Measurements from ENCODE around the gene VKORC1.

The VKORC1 gene

DNA sequence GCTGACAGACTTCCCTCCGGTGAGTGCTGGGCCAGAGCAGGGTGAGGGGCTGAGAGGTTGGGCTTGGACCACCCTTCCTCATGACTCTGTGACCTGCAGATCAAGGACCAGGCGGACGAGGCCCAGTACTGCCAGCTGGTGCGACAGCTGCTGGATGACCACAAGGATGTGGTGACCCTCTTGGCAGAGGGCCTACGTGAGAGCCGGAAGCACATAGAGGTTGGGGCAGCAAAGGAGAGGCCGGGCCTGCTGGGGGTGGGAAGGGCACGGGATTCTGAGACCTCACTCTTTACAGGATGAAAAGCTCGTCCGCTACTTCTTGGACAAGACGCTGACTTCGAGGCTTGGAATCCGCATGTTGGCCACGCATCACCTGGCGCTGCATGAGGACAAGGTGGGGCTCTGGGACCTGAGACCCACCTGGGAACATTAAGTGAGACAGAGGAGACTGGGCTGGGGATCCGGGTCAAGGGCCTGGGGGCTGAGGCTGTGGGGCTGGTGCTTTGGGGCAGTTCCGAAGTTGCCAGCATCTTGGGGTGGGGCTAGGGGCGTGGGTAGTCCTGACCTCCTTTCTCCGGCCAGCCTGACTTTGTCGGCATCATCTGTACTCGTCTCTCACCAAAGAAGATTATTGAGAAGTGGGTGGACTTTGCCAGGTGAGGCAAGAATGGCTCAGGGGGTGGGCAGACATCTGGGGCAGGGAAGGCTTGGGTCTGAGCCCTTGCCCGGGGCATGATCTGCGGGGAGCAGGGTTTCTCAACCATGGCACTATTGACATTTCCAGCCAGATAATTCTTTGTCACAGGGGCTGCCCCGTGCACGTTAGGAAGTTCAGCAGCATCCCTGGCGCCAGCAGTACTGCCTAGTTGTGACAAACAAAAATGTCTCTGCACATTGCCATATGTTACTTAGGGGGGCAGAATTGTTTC, 15.8 kb upstream of the VKORC1 start:
- TF ChIP-seq, protein P1, sequence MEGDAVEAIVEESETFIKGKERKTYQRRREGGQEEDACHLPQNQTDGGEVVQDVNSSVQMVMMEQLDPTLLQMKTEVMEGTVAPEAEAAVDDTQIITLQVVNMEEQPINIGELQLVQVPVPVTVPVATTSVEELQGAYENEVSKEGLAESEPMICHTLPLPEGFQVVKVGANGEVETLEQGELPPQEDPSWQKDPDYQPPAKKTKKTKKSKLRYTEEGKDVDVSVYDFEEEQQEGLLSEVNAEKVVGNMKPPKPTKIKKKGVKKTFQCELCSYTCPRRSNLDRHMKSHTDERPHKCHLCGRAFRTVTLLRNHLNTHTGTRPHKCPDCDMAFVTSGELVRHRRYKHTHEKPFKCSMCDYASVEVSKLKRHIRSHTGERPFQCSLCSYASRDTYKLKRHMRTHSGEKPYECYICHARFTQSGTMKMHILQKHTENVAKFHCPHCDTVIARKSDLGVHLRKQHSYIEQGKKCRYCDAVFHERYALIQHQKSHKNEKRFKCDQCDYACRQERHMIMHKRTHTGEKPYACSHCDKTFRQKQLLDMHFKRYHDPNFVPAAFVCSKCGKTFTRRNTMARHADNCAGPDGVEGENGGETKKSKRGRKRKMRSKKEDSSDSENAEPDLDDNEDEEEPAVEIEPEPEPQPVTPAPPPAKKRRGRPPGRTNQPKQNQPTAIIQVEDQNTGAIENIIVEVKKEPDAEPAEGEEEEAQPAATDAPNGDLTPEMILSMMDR (IDR thresholded peaks at IDR 0.05; ENCODE audit: low read length, missing control alignments), result no peak
- H3K4me3 ChIP-seq (replicated peaks; ENCODE audit: low read depth, low read length), result no peak overlapping the region
- no peak for DNase-seq (ENCODE audit: low read depth)

DNA sequence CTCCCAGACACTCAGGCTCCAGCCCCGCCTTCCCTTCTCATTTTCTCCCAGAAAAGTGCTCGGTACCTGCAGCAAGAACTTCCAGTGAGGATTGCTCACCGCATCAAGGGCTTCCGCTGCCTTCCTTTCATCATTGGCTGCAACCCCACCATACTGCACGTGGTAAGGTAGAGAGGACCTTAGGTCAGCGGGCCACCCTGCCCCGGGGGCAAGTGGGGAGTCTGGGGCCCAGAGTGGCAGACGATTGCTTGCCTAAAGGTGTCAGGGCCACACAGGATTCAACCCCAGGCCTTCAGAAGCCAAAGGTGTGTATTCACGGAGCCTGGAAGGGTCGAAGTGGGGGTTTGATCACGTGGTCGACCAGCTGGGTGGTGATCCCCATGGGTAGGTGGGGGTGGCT, 15.0 kb upstream of the VKORC1 start:
- H3K4me3 ChIP-seq (replicated peaks; ENCODE audit: low read depth, low read length), result no peak overlapping the region

DNA sequence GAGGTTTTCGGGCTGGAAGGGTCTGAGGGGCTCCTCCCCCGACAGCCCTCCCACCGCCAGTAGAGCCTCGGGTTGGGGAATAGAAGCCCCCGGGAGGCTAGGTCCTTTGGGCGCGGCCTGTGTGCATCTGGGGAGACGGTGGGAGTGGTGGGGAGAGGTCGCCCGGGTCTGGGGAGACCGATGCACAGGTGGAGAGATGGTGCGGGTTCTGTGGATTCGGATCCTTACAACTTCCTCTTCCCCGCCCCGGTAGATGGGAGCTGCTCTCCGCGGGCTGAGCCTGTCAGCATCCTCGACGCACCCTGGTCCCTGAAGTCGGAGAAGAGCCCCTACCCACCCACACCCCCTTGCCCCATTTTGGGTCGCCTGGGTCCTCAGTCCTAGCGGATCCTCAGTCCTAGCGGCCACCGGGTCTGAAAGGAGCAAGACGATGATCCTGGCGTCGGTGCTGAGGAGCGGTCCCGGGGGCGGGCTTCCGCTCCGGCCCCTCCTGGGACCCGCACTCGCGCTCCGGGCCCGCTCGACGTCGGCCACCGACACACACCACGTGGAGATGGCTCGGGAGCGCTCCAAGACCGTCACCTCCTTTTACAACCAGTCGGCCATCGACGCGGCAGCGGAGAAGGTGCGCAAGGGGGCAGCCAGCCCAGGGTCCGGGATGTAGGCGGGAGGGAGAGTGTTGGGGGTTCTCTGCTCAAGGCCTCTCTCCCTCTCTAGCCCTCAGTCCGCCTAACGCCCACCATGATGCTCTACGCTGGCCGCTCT, 14.4 kb upstream of the VKORC1 start:
- TF ChIP-seq, protein P1 (IDR thresholded peaks at IDR 0.05; ENCODE audit: low read length, missing control alignments), result no peak
- H3K4me3 ChIP-seq (replicated peaks; ENCODE audit: low read depth, low read length), result peak overlapping the region; percentile 83
- no peak for DNase-seq (ENCODE audit: low read depth)

More for the DNA sequence above, 15.0 kb upstream of the VKORC1 start:
- DNase-seq (ENCODE audit: low read depth), result no peak
- TF ChIP-seq, protein P1 (IDR thresholded peaks at IDR 0.05; ENCODE audit: low read length, missing control alignments), result no peak

DNA sequence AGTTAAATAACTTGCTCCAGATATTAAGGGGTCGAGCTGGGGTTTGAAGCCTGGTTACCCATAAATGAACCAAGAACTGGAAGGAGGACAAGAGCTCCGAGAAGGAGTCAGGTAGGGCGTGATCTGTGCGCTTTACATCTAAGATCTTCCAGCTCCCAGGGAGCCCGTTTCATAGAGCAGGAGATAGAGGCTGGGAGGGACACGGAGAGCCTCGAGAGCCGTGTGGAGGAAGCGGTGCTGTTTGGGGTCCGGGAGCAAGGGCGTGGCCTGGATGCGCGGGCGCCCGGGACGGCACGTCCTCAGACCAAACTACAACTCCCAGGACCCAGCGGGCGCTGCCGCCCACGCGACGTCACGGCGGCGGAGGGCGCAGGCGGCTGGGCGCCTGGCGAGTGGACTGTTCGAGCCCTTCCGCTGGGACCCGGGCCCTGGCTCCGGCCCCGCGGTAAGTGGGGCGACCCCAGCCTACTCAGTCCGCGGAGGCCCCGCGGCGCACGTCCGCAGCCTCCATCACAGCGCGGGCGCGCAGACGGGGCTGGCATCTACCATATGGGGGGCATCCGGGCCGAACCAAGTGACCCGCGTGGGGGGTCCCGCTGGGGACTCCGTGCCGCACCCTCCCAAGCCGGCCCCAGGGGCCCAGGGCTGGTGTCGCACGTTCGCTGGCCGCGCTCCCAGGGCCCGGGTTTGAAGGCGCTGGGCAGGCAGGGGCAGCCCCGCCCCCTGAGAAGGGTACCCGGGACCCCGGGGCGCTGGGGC, 13.6 kb upstream of the VKORC1 start, which contains the start of gene BCKDK:
Gene BCKDK (plus strand): TSS at position 352 of the 759 bp plus-strand sequence. CDS start 838 bp downstream, outside the sequence.
- peak within 1 kb of the TSS; percentile 83 for H3K4me3 ChIP-seq (replicated peaks; ENCODE audit: low read depth, low read length)
- TF ChIP-seq, protein P1 (IDR thresholded peaks at IDR 0.05; ENCODE audit: low read length, missing control alignments), result no peak
- peak; percentile 67 for DNase-seq (ENCODE audit: low read depth)

DNA sequence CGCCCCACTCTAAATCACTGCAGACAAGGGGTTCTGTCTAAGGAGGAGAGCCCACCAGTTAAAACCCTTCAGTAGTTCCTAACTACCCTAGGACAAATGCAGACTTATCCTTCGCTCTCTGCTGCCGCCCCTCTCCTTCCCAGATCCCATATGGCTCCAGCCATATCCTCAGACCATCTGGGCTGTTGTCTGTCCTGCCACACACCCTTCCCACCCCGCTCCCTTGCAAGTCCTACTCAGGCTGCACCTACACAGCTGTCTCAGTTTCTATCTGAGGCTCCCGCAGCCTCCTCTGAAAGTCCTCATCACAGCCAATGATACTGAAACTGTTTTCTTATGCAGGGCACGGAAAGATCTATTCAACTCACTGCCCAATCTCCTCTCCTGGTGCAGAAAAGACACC, 12.9 kb upstream of the VKORC1 start:
- no peak for DNase-seq (ENCODE audit: low read depth)
- H3K4me3 ChIP-seq (replicated peaks; ENCODE audit: low read depth, low read length), result no peak overlapping the region
- TF ChIP-seq, protein P1 (IDR thresholded peaks at IDR 0.05; ENCODE audit: low read length, missing control alignments), result no peak
